ENCODE measurements around the gene ZDHHC13. TPM values are rescaled to one million over a fixed set of nuclear protein-coding genes. Genes with fewer than 3 reads are reported as not detected.

ZDHHC13 gene
- polyA plus RNA-seq (2011; rRNA removed), result 28.6 and 34.3 TPM in 2 replicates
- 8.0 and 9.9 TPM in 2 replicates for polyA plus RNA-seq (2012; cell fraction: cytosol; rRNA removed)
- 6.7 and 9.2 TPM in 2 replicates for polyA plus RNA-seq (2012; cell fraction: nucleus; rRNA removed)
- polyA plus RNA-seq (2017; fragmentation: RNase III; extraction: RNeasy Plus Mini Kit Qiagen cat#74134 plus additional on column Dnase treatment), result 14.9 to 17.6 TPM (median 16.5 TPM) in 3 replicates
- polyA minus RNA-seq (2011; rRNA and poly(A)+ RNA removed), result 14.0 and 20.7 TPM in 2 replicates

DNA sequence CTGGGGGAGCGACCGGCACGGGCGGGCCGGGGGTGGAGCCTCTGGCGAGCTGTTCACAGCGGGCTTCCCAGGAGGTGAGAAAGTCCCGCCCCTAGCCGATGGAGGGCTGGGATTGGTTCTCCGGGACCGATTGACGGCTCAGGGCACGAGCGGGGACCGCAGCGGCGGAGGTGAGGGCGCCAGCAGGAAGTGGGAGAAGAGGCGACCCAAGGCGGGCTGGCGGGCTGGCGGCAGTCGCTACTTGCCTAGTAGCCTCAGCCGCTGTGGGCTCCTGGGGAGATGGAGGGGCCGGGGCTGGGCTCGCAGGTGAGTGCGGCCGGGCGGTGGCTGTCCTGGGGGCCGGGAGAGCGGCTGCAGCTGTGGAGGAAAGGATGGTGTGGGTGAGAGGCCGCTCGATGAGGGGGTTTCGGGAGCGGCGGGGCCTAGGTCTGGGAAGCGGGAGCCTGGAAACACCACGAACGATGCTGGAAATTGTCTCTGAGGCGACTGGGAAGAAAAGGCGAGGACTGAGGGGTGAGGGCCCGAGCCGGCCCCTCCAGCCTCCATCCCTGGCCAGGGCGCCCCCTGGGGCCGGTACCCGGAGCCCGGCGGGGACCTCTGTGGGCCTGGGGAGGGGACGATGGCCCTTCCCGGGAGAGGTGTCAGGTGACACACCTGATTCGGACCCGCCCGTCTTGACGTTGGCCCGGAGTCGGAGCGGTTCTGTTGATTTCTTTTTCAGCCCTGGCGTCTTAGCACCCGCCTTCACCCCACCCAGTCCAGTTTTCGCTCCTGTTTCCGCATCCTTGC, at the start of gene ZDHHC13:
Gene ZDHHC13, plus strand, starts transcription at position 198 of the 789 bp plus-strand sequence. Its CDS starts 82 bp downstream, at position 280.
- ChIA-PET CTCF (interaction anchor here (0.8 to 2.0 kb wide), 10 partner anchors 10 to 437 kb away, joined by 3 to 8 read pairs (median 4); no protein-coding TSS in a partner anchor), POLR2A (interaction anchor here (0.6 kb wide), 1 partner anchor 10 kb away, joined by 3 read pairs; no protein-coding TSS in a partner anchor)
- Histone ChIP-seq H3K4me3 (peak within 1 kb of the TSS; percentile 80), H3K9me3 (no peaks in the 10 kb centered on the region), H3K4me2 (peak within 1 kb of the TSS; percentile 93), H3K27ac (peak within 1 kb of the TSS; percentile 83 to 91), H3K4me1 (peaks cover 8% of the 10 kb centered on the region; the same call in 2 of the 3 replicates)
- FAIRE-seq (no peak), DNase-seq (ENCODE audit: low read depth in 1 of 2, low spot score in 1 of 2) (peak; percentile 91 to 97), ATAC-seq (peak; percentile 98 to 100)
- peak; percentile 93 for TF ChIP-seq PHF8 (IDR thresholded peaks at IDR 0.05; ENCODE audit: borderline replicate concordance, low read depth)
- 0 out of 2 replicates have a peak, but pooled peaks have one; percentile 14 for TF ChIP-seq USF2 (IDR thresholded peaks at IDR 0.05)
- TF ChIP-seq BCL3 (IDR thresholded peaks at IDR 0.05), result 0 out of 3 replicates have a peak, but pooled peaks have one; percentile 20
- TF ChIP-seq SMC3 (IDR thresholded peaks at IDR 0.05), result 0 out of 3 replicates have a peak, but pooled peaks have one; percentile 28
- no peak for TF ChIP-seq FOSB (CRISPR knock-in tag; IDR thresholded peaks at IDR 0.05)
- TF ChIP-seq ESRRA (IDR thresholded peaks at IDR 0.05; ENCODE audit: borderline replicate concordance, low read length), result no peak
- TF ChIP-seq, protein P1, sequence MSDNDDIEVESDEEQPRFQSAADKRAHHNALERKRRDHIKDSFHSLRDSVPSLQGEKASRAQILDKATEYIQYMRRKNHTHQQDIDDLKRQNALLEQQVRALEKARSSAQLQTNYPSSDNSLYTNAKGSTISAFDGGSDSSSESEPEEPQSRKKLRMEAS (IDR thresholded peaks at IDR 0.05), result peak; percentile 48; the same call in 1 of the 2 replicates
- TF ChIP-seq ZNF302 (CRISPR knock-in tag; IDR thresholded peaks at IDR 0.05), result no peak
- 0 out of 5 replicates have a peak, but pooled peaks of 1 of the 2 experiments have one; percentile 52 for TF ChIP-seq JUN (IDR thresholded peaks at IDR 0.05)
- TF ChIP-seq POLR2A (IDR thresholded peaks at IDR 0.05; ENCODE audit: low read length), result peak; percentile 66
- TF ChIP-seq, protein P2, sequence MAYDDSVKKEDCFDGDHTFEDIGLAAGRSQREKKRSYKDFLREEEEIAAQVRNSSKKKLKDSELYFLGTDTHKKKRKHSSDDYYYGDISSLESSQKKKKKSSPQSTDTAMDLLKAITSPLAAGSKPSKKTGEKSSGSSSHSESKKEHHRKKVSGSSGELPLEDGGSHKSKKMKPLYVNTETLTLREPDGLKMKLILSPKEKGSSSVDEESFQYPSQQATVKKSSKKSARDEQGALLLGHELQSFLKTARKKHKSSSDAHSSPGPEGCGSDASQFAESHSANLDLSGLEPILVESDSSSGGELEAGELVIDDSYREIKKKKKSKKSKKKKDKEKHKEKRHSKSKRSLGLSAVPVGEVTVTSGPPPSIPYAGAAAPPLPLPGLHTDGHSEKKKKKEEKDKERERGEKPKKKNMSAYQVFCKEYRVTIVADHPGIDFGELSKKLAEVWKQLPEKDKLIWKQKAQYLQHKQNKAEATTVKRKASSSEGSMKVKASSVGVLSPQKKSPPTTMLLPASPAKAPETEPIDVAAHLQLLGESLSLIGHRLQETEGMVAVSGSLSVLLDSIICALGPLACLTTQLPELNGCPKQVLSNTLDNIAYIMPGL (CRISPR knock-in tag; IDR thresholded peaks at IDR 0.05; ENCODE audit: borderline replicate concordance), result peak; percentile 67; the same call in 1 of the 2 replicates
- TF ChIP-seq BHLHE40 (IDR thresholded peaks at IDR 0.05; ENCODE audit: low read depth, low read length), result peak; percentile 56; the same call in 1 of the 2 replicates
- TF ChIP-seq, protein P3, sequence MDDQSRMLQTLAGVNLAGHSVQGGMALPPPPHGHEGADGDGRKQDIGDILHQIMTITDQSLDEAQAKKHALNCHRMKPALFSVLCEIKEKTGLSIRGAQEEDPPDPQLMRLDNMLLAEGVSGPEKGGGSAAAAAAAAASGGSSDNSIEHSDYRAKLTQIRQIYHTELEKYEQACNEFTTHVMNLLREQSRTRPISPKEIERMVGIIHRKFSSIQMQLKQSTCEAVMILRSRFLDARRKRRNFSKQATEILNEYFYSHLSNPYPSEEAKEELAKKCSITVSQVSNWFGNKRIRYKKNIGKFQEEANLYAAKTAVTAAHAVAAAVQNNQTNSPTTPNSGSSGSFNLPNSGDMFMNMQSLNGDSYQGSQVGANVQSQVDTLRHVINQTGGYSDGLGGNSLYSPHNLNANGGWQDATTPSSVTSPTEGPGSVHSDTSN (IDR thresholded peaks at IDR 0.05), result peak; percentile 92
- peak; percentile 51 for TF ChIP-seq CTCF (IDR thresholded peaks at IDR 0.05)
- 2% methylated on average over 35 of the region's 61 CpGs for WGBS (ENCODE audit: missing lambda C conversion rate)

GRCh38 chr11:19071255-19071654, 45.7 kb upstream of the ZDHHC13 start:
- no peaks in the 10 kb centered on the region for H3K9me3 ChIP-seq
- peak overlapping the region; percentile 76 for H3K4me2 ChIP-seq
- 0 out of 3 replicates have a peak overlapping the region, but pooled peaks have one; percentile 18 for H3K4me3 ChIP-seq
- under 1% methylated on average over 11 of the region's 11 CpGs for WGBS (ENCODE audit: missing lambda C conversion rate)
- ATAC-seq (peak; percentile 94 to 98), FAIRE-seq (peak; percentile 85), DNase-seq (ENCODE audit: low read depth in 1 of 2, low spot score in 1 of 2) (peak; percentile 77 to 90)
- no peaks in the 10 kb centered on the region for H3K4me1 ChIP-seq
- CTCF ChIA-PET, result interaction anchor here (0.6 to 11.1 kb wide), 82 partner anchors 9 to 1283 kb away, joined by 3 to 218 read pairs (median 4); partner anchors contain the start of genes CSRP3 and MRGPRX2
- POLR2A ChIA-PET, result no interaction called here
- no peak overlapping the region for H3K27ac ChIP-seq
- TF ChIP-seq HOXB13 (CRISPR knock-in tag; IDR thresholded peaks at IDR 0.05; ENCODE audit: low read depth), result no peak
- no peak for TF ChIP-seq MAFK (IDR thresholded peaks at IDR 0.05; ENCODE audit: partially characterized antibody)
- TF ChIP-seq HEYL (CRISPR knock-in tag; IDR thresholded peaks at IDR 0.05), result no peak
- TF ChIP-seq CHD2 (IDR thresholded peaks at IDR 0.05; ENCODE audit: low read length, partially characterized antibody), result no peak
- no peak for TF ChIP-seq KDM1A (IDR thresholded peaks at IDR 0.05; ENCODE audit: low read depth)
- TF ChIP-seq CTCF (IDR thresholded peaks at IDR 0.05), result peak; percentile 99
- no peak for TF ChIP-seq RARB (CRISPR knock-in tag; IDR thresholded peaks at IDR 0.05)
- TF ChIP-seq, protein P3 (IDR thresholded peaks at IDR 0.05), result no peak
- TF ChIP-seq POLR2A (IDR thresholded peaks at IDR 0.05; ENCODE audit: low read length), result no peak
- TF ChIP-seq NFE2L2 (conservative IDR thresholded peaks at IDR 0.05; ENCODE audit: low read length), result no peak
- TF ChIP-seq, protein P1 (IDR thresholded peaks at IDR 0.05), result peak; percentile 51; the same call in 1 of the 2 replicates
